HepG2 (cell line): ENCODE results near the gene IST1. TPM values are rescaled to one million over a fixed set of nuclear protein-coding genes. Genes with fewer than 3 reads are reported as not detected.

Source experiments
- FIP1L1 ChIP-seq: fragments of 200-400 bp; formaldehyde crosslinking; IDR thresholded peaks from 2 replicates; pipeline ENCODE4 v1.6.1; 2018; ENCODE audit warnings: low read depth, mild to moderate bottlenecking, low read length, moderate library complexity, borderline replicate concordance; ENCODE audit not compliant: insufficient read depth
- GPN1 ChIP-seq: sonication (generic); formaldehyde crosslinking; IDR thresholded peaks from 2 replicates; pipeline ENCODE4 v1.5.1; 2020; ENCODE audit warnings: missing genetic modification reagents, borderline replicate concordance
- KDM5A ChIP-seq: fragments of 200-600 bp; sonication (generic); IDR thresholded peaks from 2 replicates; pipeline ENCODE4 v1.7.0; 2018; ENCODE audit warnings: antibody characterized with exemption, mild to moderate bottlenecking, low read length, borderline replicate concordance
- MTF1 ChIP-seq: sonication (generic); formaldehyde crosslinking; IDR thresholded peaks from 2 replicates; pipeline ENCODE4 v1.5.0; 2020; ENCODE audit warnings: missing genetic modification reagents
- NFYB ChIP-seq: sonication (generic); formaldehyde crosslinking; IDR thresholded peaks from 2 replicates; pipeline ENCODE4 v1.4.0; 2020; ENCODE audit warnings: missing genetic modification reagents
- NFYC ChIP-seq: IDR thresholded peaks from 2 replicates; pipeline ENCODE4 v1.6.1; 2016; ENCODE audit warnings: missing genetic modification reagents, missing compliant biosample characterization
- PHF5A ChIP-seq: IDR thresholded peaks from one replicate; pipeline ENCODE4 v1.6.1; 2018; ENCODE audit warnings: low read depth, missing genetic modification reagents; ENCODE audit not compliant: unreplicated experiment
- POGZ ChIP-seq: sonication (generic); formaldehyde crosslinking; IDR thresholded peaks from 2 replicates; pipeline ENCODE4 v1.4.0; 2020; ENCODE audit warnings: mild to moderate bottlenecking, missing genetic modification reagents
- RBFOX2 ChIP-seq: fragments of 200-400 bp; formaldehyde crosslinking; IDR thresholded peaks from 2 replicates; pipeline ENCODE4 v1.6.1; 2017; ENCODE audit warnings: low read depth, mild to moderate bottlenecking, low read length
- REL ChIP-seq: sonication (generic); formaldehyde crosslinking; conservative IDR thresholded peaks from 2 replicates; pipeline ENCODE4 v1.8.0; 2022; ENCODE audit warnings: mild to moderate bottlenecking, missing genetic modification reagents, moderate library complexity
- RFXAP ChIP-seq: sonication (generic); formaldehyde crosslinking; IDR thresholded peaks from 2 replicates; pipeline ENCODE4 v1.4.0; 2020; ENCODE audit warnings: missing genetic modification reagents, borderline replicate concordance
- ZFP82 ChIP-seq: sonication (generic); formaldehyde crosslinking; IDR thresholded peaks from 2 replicates; pipeline ENCODE4 v1.5.1; 2020; ENCODE audit warnings: mild to moderate bottlenecking, missing genetic modification reagents, borderline replicate concordance
- ZNF333 ChIP-seq: sonication (generic); formaldehyde crosslinking; IDR thresholded peaks from 2 replicates; pipeline ENCODE4 v1.4.0; 2020; ENCODE audit warnings: mild to moderate bottlenecking, missing genetic modification reagents, borderline replicate concordance
- ZNF484 ChIP-seq: sonication (generic); formaldehyde crosslinking; IDR thresholded peaks from 2 replicates; pipeline ENCODE4 v1.5.1; 2020; ENCODE audit warnings: mild to moderate bottlenecking, low read depth, missing genetic modification reagents, borderline replicate concordance
- polyA plus RNA-seq, 8 experiments: library from polyadenylated mRNA; depleted of rRNA in 3 of 8; stranded (reverse) in 7 of 8; unstranded in 1 of 8; fragments of >200 nt; fragmentation: Illumina TruSeq in 4 of 8; extraction: Trizol in 4 of 8; gene quantifications; 2 replicates each; pipeline versions ENCODE4 v1.2.1 to v1.2.3, GENCODE V29; 2011 to 2016; ENCODE audit warnings: low read depth in 4 of 8, missing spikeins in 1 of 8, mixed read lengths in 1 of 8; ENCODE audit not compliant: insufficient read depth in 1 of 8
- total RNA-seq, 5 experiments: library from RNA; depleted of rRNA; stranded (reverse); fragments of >200 nt; fragmentation: Illumina TruSeq; extraction: Trizol; gene quantifications; 2 replicates each; pipeline ENCODE4 v1.2.3, GENCODE V29; 2016; ENCODE audit warnings: low read depth in 1 of 5
- TF ChIP-seq, protein P1 (sequence below): IDR thresholded peaks from 2 replicates; pipeline ENCODE4 v1.6.1; 2016; ENCODE audit warnings: missing compliant biosample characterization, missing genetic modification reagents, borderline replicate concordance
- TF ChIP-seq, protein P2 (sequence below): sonication (generic); formaldehyde crosslinking; IDR thresholded peaks from 2 replicates; pipeline ENCODE4 v1.5.0; 2020; ENCODE audit warnings: missing genetic modification reagents
- TF ChIP-seq, protein P3 (sequence below): sonication (generic); formaldehyde crosslinking; IDR thresholded peaks from 2 replicates; pipeline ENCODE4 v1.4.0; 2020; ENCODE audit warnings: missing genetic modification reagents
- TF ChIP-seq, protein P4 (sequence below), 2 experiments: sonication (generic) in 1 of 2; formaldehyde crosslinking in 1 of 2; IDR thresholded peaks; 2 replicates each; pipeline versions ENCODE4 v1.4.0 to v1.6.1; 2016 to 2020; ENCODE audit warnings: borderline replicate concordance in 1 of 2, low read depth in 1 of 2, mild to moderate bottlenecking in 1 of 2, missing genetic modification reagents in 1 of 2

Gene IST1
- total and polyA plus RNA-seq, 2 of the 13 experiments (the other 11 are each of a cell fraction or from before 2014, with no cell fraction given): 346 to 415 TPM

DNA sequence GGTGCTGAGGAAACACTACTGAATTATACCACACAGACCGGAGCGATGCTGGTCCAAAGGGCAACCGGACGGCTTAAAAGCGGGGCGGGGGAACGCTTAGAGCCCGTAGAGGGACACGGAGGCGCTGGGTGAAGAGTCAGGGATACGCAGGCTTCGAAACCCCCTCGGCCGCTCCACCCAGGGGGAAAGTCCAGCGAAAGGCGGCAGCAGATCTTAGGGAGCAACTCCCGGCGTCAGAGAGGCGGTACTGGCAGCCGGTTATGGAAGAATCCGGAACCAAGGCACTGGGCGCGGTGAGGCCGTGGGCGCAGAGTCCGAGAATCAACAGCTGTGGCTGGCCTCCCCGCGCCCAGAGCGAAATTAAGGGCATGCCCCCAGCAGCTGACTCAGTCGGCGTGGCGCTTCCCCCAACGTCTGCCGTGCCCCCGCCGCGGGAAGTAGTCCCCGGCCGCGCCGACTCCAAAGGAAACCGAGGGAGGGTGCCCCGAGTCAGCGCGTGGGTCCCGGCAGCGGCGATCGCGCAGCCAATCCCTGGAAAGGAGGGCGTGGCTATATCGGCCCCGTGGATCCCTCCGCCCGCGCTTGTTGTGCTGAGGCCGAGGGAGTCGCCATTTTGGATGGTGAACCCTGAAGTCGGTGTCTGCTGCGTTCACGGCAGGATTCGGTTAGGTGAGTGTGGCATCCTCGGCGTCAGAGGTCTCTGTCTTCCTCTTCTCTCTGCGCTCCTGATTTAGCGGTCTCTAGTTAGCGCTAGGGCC lies at the start of gene IST1 (continued):
- TF ChIP-seq RBFOX2 (peak; percentile 98), KDM5A (no peak), PHF5A (peak; percentile 87), ZFP82 (peak; percentile 89; the same call in 1 of the 2 replicates), FIP1L1 (peak; percentile 91; the same call in 1 of the 2 replicates), ZNF484 (no peak; the same call in 1 of the 2 replicates), POGZ (CRISPR knock-in tag) (peak; percentile 99), GPN1 (CRISPR knock-in tag) (no peak), RFXAP (peak; percentile 97), REL (peak; percentile 24), NFYC (CRISPR knock-in tag) (peak; percentile 93), ZNF333 (peak; percentile 71), MTF1 (CRISPR knock-in tag) (peak; percentile 82; the same call in 1 of the 2 replicates), NFYB (CRISPR knock-in tag) (peak; percentile 91)
- TF ChIP-seq, protein P1, sequence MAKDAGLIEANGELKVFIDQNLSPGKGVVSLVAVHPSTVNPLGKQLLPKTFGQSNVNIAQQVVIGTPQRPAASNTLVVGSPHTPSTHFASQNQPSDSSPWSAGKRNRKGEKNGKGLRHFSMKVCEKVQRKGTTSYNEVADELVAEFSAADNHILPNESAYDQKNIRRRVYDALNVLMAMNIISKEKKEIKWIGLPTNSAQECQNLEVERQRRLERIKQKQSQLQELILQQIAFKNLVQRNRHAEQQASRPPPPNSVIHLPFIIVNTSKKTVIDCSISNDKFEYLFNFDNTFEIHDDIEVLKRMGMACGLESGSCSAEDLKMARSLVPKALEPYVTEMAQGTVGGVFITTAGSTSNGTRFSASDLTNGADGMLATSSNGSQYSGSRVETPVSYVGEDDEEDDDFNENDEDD (CRISPR knock-in tag): peak; percentile 82
- TF ChIP-seq, protein P2, sequence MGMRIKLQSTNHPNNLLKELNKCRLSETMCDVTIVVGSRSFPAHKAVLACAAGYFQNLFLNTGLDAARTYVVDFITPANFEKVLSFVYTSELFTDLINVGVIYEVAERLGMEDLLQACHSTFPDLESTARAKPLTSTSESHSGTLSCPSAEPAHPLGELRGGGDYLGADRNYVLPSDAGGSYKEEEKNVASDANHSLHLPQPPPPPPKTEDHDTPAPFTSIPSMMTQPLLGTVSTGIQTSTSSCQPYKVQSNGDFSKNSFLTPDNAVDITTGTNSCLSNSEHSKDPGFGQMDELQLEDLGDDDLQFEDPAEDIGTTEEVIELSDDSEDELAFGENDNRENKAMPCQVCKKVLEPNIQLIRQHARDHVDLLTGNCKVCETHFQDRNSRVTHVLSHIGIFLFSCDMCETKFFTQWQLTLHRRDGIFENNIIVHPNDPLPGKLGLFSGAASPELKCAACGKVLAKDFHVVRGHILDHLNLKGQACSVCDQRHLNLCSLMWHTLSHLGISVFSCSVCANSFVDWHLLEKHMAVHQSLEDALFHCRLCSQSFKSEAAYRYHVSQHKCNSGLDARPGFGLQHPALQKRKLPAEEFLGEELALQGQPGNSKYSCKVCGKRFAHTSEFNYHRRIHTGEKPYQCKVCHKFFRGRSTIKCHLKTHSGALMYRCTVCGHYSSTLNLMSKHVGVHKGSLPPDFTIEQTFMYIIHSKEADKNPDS: peak; percentile 83
- TF ChIP-seq, protein P3, sequence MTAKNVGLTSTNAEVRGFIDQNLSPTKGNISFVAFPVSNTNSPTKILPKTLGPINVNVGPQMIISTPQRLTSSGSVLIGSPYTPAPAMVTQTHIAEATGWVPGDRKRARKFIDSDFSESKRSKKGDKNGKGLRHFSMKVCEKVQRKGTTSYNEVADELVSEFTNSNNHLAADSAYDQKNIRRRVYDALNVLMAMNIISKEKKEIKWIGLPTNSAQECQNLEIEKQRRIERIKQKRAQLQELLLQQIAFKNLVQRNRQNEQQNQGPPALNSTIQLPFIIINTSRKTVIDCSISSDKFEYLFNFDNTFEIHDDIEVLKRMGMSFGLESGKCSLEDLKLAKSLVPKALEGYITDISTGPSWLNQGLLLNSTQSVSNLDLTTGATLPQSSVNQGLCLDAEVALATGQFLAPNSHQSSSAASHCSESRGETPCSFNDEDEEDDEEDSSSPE (CRISPR knock-in tag): peak; percentile 88
- TF ChIP-seq, protein P4, sequence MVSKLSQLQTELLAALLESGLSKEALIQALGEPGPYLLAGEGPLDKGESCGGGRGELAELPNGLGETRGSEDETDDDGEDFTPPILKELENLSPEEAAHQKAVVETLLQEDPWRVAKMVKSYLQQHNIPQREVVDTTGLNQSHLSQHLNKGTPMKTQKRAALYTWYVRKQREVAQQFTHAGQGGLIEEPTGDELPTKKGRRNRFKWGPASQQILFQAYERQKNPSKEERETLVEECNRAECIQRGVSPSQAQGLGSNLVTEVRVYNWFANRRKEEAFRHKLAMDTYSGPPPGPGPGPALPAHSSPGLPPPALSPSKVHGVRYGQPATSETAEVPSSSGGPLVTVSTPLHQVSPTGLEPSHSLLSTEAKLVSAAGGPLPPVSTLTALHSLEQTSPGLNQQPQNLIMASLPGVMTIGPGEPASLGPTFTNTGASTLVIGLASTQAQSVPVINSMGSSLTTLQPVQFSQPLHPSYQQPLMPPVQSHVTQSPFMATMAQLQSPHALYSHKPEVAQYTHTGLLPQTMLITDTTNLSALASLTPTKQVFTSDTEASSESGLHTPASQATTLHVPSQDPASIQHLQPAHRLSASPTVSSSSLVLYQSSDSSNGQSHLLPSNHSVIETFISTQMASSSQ (IDR thresholded peaks at IDR 0.05; ENCODE audit: low read depth): peak; percentile 47; the same call in 1 of the 2 replicates
- TF ChIP-seq, protein P4 (CRISPR knock-in tag; IDR thresholded peaks at IDR 0.05; ENCODE audit: borderline replicate concordance): peak; percentile 87
